Measurements from ENCODE around the gene ARVCF.

ARVCF gene

GRCh38 chr22:20046730-20047129 is 30.1 kb upstream of the ARVCF start:
- no peak overlapping the region for H3K4me3 ChIP-seq (ENCODE audit: low read depth, low read length)
- ChIA-PET POLR2A (interaction anchor here (1.1 kb wide), 1 partner anchor 26 kb away, joined by 7 read pairs; the partner anchor contains the start of gene TANGO2), CTCF (interaction anchor here (0.6 to 1.4 kb wide), 3 partner anchors 26 to 525 kb away, joined by 3 read pairs; no protein-coding TSS in a partner anchor)
- H3K27ac ChIP-seq (ENCODE audit: extremely low read depth, low read depth, low read length) = no peak overlapping the region
- no peaks in the 10 kb centered on the region for H3K4me1 ChIP-seq (ENCODE audit: control insufficient read depth, insufficient read depth, low read length)
- peaks cover 0 to 36% of the 10 kb centered on the region in 2 experiments; a peak in 2 of 3 replicates for H3K36me3 ChIP-seq (ENCODE audit: control insufficient read depth in 2 of 2, insufficient read depth in 1 of 2, low read length in 2 of 2)
- no peaks in the 10 kb centered on the region for H3K9me3 ChIP-seq (ENCODE audit: control insufficient read depth, insufficient read depth, low read depth, low read length)
- TF ChIP-seq ZBTB8A (tag by site-specific recombination; IDR thresholded peaks at IDR 0.05) (no peak), ZNF629 (tag by site-specific recombination; IDR thresholded peaks at IDR 0.05) (no peak), ZNF639 (tag by site-specific recombination; IDR thresholded peaks at IDR 0.05) (no peak), ZBTB44 (tag by site-specific recombination; IDR thresholded peaks at IDR 0.05) (no peak), ZNF530 (tag by site-specific recombination; IDR thresholded peaks at IDR 0.05; ENCODE audit: low read depth) (no peak), ZNF394 (tag by site-specific recombination; IDR thresholded peaks at IDR 0.05; ENCODE audit: borderline replicate concordance) (no peak), ZNF10 (tag by site-specific recombination; IDR thresholded peaks at IDR 0.05) (no peak), ZNF600 (tag by site-specific recombination; IDR thresholded peaks at IDR 0.05) (no peak), ZNF274 (IDR thresholded peaks at IDR 0.05; ENCODE audit: low read length) (no peak), ZNF274 (tag by site-specific recombination; IDR thresholded peaks at IDR 0.05; ENCODE audit: borderline replicate concordance) (no peak), ZNF184 (tag by site-specific recombination; IDR thresholded peaks at IDR 0.05) (no peak), ZBTB6 (tag by site-specific recombination; IDR thresholded peaks at IDR 0.05) (no peak)

- Histone ChIP-seq H3K4me3 (ENCODE audit: low read depth, low read length) (no peak overlapping the region), H3K27ac (ENCODE audit: extremely low read depth, low read depth, low read length) (no peak overlapping the region), H3K9me3 (ENCODE audit: control insufficient read depth, insufficient read depth, low read depth, low read length) (no peaks in the 10 kb centered on the region), H3K36me3 (ENCODE audit: control insufficient read depth in 2 of 2, insufficient read depth in 1 of 2, low read length in 2 of 2) (peaks cover 0 to 40% of the 10 kb centered on the region in 2 experiments; a peak in 1 of 3 replicates), H3K4me1 (ENCODE audit: control insufficient read depth, insufficient read depth, low read length) (no peaks in the 10 kb centered on the region)
- POLR2A ChIA-PET = interaction anchor here (0.6 to 0.7 kb wide), 3 partner anchors 12 to 189 kb away, joined by 3 to 10 read pairs (median 4); no protein-coding TSS in a partner anchor
- CTCF ChIA-PET = no interaction called here
- TF ChIP-seq ZNF558 (tag by site-specific recombination; IDR thresholded peaks at IDR 0.05) (no peak), KLF1 (tag by site-specific recombination; IDR thresholded peaks at IDR 0.05) (no peak), ZSCAN18 (tag by site-specific recombination; IDR thresholded peaks at IDR 0.05) (no peak), ZNF138 (tag by site-specific recombination; IDR thresholded peaks at IDR 0.05; ENCODE audit: borderline replicate concordance) (no peak)
Measured at GRCh38 chr22:20044495-20045151, 28.0 kb upstream of the ARVCF start.

GRCh38 chr22:20043997-20044342 is 27.3 kb upstream of the ARVCF start:
- ChIA-PET POLR2A (no interaction called here), CTCF (no interaction called here)
- no peak overlapping the region for H3K27ac ChIP-seq (ENCODE audit: extremely low read depth, low read depth, low read length)
- H3K4me1 ChIP-seq (ENCODE audit: control insufficient read depth, insufficient read depth, low read length) = no peaks in the 10 kb centered on the region
- peaks cover 0 to 38% of the 10 kb centered on the region in 2 experiments; a peak in 1 of 3 replicates for H3K36me3 ChIP-seq (ENCODE audit: control insufficient read depth in 2 of 2, insufficient read depth in 1 of 2, low read length in 2 of 2)
- H3K9me3 ChIP-seq (ENCODE audit: control insufficient read depth, insufficient read depth, low read depth, low read length) = no peaks in the 10 kb centered on the region
- no peak overlapping the region for H3K4me3 ChIP-seq (ENCODE audit: low read depth, low read length)
- no peak for TF ChIP-seq ZNF449 (tag by site-specific recombination; IDR thresholded peaks at IDR 0.05)
- TF ChIP-seq ZNF488 (tag by site-specific recombination; IDR thresholded peaks at IDR 0.05) = no peak
- TF ChIP-seq BCL6B (tag by site-specific recombination; IDR thresholded peaks at IDR 0.05) = no peak
- TF ChIP-seq ZNF596 (tag by site-specific recombination; IDR thresholded peaks at IDR 0.05) = no peak
- TF ChIP-seq ZNF658 (tag by site-specific recombination; IDR thresholded peaks at IDR 0.05) = no peak
- TF ChIP-seq ZFP37 (tag by site-specific recombination; IDR thresholded peaks at IDR 0.05) = no peak
